CD4-positive, alpha-beta T cell treated with Interferon gamma for 1 hour (primary cell): ENCODE data around the gene NHS.

Experiments used
- DNase-seq: peaks from one replicate; pipeline ENCODE4 v3.0.0-alpha.2; 2020

NHS gene

DNA sequence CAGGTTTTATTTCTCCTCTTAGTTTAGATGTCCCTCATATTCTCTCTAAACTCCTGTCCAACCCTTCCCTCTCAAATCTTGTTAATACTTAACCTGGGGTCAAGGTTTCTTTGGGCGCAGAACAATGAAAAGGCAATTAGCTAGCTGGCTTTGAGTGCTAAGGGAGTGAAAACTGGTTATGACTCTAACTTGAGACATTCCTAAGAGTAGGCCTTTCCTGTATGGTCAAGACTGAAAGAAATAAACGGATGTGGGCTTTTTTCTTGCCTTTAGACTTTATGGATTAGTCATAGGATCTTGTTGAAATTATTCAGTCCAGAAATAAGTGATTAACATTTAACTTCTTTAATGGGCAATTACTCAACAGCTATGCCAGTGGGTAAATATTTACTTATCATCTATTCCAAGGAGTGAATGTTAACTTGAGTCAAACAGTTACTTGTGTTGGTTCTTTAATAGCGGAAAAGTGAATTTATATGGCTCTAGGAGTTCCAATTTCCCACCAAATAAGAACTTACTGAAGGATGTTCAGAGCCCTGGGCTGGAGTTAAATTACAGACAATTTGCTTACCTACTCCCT, 220.5 kb downstream of the NHS start:
- DNase-seq = no peak

DNA sequence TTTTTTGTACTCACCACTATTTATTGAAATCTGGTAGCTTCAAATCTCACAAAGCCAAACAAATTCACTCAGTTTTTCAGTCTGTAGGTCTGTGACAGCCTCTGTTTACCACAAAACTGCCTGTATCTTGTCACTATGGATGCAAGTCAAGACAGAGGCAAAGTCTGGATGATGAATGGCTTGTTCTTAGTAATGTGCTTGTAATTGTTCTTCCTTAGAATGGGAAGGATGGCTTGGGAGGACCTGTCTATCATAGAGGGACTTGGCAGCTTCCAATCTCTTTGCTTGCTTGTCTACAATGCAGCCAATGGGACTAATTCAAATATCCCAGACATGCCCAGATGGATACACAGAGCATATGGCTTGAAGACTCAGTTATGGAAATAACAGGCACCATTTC, 221.1 kb downstream of the NHS start:
- DNase-seq = no peak

DNA sequence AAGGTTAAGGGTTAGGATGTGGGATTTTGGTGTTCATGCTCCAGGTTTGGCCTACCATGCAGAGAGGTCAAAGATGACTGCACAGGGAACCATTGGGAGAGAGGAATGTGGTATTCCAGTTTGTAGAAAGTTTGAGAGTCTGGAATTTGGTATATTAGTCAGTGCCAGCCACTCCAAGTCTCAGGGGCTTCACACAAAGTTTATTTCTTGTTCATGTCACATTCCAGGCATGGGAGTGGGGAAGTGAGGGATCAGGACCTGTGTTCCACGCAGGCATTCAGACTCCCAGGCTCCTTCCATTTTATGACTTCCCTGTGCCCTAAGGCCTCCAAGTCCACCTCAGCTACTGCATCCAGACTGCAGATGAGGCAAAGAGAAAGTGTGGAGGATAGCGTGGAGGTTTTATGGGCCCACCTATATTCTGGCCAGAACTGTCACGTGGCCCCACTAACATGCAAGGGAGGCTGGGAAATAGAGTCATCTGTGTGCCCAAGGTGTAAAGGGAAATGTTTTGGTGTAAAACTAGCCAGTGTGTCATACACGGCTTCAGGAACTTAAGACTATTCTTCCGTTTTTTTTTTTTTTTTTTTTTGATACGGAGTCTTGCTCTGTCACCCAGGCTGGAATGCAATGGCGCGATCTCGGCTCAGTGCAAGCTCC, 221.7 kb downstream of the NHS start:
- DNase-seq = no peak

DNA sequence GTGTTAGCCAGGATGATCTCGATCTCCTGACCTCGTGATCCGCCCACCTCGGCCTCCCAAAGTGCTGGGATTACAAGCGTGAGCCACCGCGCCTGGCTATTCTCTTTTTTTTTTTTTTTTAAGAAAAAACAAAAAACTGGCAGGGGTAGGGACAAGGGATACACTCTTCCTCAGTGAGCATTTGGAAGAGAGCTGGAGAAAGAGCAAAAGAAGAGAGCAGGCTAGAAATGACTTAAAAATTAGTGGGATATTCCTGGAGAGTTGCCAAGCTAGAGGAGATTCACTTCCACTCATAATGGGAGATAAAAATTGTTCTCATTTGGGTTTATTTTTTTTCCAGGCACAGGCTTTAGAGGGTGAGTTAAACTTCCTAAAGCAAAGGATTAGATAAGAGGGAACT, 222.3 kb downstream of the NHS start:
- DNase-seq = no peak

DNA sequence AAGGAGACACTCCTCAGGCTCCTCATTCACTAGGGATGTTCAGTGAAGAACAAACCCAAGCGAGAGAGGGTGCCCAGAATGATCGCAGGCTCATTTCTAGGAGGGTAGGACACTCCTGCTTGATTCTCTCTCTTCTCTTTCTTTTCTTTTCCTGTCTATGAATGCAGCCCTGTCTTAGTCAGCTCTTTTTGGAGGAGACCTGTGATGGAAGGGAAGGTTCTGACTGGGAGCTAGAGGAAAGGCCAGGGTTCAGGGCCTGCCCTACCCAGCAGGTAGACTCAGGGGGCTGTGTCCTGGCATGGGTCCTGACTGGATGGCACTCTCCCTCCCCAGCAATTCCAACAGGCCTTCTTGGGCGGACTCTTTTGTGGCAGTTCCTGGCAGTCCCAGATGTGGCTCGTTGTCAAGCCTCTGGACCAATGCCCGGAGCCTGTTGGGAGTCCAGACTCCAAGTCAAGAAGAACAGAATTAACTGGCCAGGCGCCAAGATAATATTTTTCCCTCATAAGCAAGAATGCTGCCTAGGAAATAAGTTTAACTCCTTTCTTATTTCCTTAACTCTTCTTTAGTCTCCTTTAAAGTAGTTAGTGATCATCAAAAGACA, 222.9 kb downstream of the NHS start:
- DNase-seq = no peak

DNA sequence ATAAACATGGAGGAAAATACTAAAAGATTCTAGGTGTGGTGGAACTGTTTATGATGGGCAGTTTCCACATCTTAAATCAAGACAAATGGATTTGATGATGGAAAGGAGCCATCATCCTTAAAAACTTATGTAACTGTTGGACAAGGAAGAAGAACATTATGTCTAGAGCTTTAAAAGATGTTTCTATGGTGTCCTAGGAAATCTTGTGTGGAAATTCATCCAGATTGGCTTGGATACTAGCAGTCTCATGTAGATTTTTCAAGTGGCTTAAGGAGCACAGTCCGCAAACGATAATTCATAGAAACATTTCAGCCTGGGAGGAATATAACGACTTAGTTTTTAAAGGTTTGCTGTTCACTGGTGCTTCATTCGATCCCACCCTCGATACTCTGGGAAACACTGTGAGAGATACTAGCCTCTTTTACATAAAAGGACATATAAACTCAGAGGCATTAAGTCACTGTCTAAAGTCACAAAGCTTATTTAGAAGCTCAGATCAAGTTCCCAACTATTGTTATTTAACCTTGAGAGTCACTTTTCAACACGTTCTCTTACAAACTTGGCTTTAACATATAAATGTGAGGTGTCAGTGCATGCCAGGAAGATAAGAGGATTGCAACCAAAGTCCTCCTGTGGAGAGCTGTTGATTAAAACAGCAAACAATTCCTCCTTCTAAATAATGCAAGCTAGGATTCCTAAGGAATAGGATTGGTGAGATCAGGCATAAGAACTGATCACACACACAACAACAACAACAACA, 226.6 kb downstream of the NHS start:
- DNase-seq = no peak

DNA sequence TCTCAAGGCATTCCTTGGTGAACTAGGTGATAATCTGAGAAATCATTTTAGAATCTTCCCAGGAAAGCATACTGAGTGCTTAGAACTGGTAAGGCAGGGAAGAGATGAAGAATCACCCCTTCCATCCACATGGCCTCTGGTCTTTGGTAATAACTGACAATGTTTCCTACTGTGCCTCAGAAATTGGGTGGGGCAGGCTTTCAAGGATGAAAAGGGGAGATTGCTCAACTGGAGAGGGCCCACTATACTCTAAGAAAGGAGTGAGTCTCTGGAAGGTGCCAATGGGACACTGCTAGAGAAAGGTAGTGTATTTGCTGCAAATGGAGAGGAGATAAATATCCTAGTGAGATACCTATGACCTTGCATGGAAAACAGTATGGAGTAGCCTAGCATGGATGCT, 227.2 kb downstream of the NHS start:
- DNase-seq = no peak

DNA sequence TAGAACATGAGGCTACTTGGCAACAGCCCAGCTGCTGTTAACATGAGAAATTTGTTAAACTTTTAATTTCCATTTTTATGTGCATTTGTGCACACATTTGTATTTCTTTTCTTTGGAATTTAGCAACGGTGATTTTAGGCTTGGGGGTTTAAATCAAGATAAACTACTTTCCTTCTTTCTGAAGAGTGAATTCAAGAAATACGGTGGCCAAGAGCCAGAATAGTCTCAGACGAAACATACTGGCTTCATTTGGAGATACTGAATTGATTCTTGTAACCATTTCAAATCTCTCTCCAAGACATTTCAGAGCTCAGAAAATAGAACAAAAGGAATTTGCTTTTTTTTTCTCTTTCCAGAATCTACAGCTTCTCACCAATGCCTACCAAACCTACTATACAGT, 228.2 kb downstream of the NHS start:
- DNase-seq = no peak

DNA sequence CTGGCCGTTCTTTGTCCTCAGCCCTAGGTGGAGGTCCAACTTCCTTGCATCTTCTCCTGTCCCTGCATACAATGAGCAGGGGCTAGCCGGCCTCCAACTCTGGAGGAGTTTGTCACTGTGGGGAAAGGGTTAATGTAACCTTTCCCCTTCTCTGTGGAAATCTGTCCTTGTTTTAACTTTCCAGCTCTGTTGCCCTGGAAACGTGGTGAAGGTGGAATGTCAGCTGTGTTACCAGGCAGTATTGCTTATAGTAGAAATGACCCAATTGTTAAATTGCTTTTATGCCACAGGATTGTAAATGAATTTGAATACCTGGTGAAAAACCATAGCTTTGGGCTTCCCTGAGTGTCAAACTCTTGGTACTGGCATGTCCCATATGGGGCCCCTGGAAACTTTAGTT, 230.7 kb downstream of the NHS start:
- DNase-seq = no peak

DNA sequence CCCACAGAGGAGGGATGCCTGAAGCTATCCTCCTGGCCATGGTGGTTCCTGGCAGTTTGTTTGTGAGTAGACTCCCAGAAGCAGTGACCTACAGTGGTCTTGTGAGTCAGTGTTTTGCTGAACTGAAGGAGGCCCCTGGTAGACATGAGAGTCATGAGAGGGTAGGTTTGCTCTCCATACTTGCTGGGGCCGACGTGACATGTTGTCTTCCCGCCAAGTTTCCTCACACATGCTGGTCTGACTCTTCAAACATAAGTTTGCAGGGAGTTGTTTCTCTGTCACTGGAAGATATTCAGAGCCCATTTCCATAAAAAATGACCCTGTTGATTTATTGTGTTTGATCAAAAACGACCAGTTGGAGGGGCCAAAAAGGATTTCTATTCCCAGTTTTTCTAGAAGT, 231.2 kb downstream of the NHS start:
- DNase-seq = no peak

DNA sequence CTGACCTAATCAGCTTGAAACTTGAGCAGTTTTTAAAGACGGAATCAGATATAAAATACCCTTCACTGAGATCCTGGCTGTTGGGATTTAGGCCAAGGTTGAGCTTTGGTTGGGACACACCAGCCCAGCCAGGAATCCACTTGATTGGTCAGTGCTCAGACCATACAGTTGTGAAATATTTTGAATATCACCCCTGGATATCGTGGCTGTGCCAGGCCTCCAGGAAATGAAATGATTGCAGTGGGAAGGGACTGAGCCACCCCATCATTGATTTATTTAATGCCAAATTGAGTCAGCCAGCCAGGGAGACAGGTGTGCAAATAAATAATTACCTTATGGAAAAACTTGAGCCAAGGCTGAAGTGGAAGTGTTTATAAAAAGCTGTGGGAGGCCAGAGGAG, 233.9 kb downstream of the NHS start:
- DNase-seq = no peak

DNA sequence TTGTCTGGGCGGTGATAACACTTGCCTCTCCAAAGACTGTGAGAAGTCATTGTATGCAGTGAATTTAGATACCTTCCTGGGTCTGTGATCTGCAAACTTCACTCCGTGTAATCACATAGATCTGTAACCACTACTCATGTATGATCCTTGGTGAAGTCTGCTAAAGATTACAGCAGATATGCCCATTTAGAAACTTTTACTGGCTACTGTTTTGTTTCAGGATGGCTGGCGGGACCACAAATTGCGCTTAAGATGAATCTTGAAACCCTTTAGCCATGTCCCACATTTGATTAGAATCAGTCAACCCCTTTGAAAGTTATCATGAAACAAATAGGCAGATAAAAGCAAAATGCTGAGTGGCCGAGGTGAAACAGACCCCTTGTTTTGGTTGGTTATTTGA, 235.8 kb downstream of the NHS start:
- no peak for DNase-seq

DNA sequence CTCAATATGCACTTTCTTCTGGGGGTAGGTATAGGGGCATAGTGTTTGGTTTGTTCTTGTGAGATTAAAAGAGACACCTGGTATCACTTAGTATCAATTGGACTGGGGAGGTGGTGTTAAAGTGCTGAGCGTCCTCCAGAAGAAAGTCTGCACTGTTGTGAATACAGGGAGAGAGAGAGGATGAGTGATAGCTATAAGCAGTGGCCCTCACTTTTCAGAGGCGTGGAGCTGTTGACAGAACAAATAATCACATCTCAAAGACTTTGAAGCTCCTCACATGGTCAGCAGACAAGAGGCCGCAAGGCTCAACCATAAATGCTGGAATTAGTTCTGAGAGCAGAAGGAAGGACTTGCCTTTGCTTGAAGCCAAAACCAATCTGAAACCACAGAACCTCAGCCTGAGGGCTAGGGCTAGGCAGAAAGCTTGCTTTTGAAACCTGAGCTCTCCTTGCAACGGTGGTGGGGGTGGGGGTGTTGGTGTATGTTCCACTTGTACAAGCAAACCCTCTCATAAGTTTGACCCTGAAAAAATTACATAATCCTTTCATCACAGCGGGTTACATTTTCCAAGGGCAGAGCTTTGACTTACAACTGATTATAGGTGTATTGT, 239.1 kb downstream of the NHS start:
- no peak for DNase-seq

DNA sequence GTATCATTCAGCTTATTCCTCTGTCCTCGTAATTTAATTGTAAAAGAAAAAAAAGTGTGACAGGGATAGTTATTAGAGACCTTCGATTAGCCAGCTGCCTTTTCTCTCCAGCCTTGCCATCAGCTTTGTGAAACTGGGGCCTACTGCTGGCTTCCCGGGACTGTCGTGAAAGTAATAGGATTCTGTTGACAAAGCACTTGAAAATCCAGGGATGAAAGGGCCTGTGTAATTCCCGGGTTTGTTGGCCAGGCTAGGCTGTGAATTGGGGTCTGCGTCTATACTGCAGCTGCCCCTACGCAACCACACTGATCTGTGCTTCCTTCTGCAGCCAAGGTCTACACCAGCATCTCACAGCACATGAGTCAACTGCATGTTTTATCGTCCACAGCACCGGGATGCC, 241.9 kb downstream of the NHS start:
- DNase-seq = no peak

DNA sequence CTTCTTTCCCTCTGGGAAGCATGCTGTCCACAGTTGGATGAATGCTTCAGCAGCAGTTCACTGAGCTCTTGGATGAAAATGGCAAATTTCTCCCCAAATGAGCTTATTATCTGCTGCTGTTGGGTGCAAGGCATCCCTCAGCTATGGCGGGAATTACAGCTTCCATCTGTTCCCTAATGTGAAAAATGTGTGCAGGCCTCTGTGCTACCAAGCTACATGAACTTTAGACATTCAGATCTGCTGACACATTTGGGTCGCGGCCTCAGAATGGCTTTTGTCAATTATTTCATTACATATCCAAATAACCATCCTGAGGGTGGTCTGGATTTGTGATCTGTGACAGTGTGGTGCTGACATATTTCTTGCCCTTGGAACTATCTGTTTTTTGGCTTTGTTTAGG, 242.8 kb downstream of the NHS start:
- DNase-seq = no peak

DNA sequence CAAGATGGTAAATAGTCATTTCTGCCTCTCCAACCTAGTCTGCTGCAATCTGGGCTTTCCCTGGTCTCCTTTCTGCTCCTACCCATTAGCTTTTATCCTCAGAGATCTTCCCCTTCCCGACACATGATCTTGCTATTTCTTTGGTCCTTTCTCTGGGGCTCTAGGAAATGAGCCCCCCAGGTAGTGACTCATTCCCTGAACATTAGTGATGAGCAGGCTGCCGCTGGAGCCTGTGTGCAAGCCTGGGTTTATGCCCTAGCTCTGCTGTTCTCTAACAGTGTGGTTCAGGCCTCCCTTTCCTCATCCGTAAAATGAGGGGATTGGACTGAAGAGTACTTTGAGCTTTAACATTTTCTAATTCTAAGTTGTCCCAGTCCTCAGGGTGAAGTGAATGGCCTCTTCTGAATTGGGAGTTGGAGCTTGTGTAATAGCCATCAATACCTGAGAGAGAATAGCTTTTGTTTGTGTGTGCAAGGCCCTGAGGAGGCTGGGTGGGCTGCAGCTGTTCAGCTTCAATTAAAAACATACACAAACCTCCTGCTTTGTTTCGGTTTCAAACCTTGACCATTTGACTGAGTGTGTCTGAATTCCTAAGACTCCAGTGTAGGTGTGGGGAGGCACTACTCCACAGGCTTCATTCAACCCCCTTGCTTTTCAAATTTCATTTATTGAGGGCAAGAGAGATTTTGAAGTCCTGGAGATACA, 246.7 kb downstream of the NHS start:
- DNase-seq = no peak

DNA sequence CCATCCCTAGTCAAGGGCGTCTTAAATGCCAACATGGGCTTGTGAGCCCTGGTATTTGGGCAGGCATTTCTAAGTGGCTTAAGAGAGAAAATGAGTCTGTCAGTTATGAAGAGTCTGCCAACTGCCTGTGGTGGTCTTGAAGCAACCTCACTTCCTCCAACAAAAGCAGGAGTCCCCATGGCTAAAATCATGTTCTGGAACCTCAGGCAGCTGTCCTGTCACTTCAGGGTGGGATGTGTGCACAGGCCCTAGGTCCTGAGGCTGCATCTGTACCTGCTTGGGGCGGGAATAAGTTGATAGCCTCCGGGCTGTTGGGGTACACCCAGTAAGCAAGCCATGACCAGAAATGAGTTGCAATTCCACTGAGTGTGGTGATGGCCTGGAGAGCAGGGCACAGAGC, 247.3 kb downstream of the NHS start:
- DNase-seq = no peak

DNA sequence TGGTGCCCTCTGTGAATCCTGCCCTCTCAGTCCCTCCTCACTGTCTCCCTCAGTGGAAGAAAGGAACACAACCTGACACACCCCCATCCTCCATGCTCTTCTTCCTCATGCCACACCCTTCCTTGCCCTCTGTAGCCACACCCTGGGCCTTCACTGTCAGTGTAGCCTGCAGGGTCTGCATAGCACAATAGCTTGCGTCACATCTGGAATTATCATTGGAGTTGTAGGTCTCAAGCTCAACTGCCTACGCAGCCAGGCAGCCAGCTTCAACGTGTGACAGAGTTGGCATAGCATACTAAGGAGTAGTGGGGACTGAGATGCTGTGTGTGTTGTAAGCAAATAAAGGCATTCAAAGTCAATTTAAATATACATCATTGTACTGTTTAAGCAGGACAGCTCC, 248.8 kb downstream of the NHS start:
- no peak for DNase-seq

DNA sequence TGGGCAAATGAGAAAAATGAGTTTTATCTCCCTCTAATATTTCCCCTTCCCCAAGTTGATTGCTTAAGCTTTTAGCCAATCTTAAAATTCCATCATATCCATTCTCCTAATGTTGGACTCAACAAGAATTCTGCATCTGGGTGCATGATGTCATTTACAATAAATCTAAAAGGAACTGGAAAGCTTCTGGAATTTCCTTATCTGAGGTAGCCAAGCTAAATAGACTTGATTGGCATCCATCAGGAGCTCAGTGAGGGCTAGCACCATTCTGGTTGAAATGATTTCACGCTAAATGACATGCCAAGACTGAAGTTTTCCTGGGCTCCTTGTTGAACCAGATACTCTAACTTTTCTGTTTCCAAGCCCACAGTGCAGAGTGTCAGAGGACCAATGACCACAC, 252.0 kb downstream of the NHS start:
- no peak for DNase-seq

DNA sequence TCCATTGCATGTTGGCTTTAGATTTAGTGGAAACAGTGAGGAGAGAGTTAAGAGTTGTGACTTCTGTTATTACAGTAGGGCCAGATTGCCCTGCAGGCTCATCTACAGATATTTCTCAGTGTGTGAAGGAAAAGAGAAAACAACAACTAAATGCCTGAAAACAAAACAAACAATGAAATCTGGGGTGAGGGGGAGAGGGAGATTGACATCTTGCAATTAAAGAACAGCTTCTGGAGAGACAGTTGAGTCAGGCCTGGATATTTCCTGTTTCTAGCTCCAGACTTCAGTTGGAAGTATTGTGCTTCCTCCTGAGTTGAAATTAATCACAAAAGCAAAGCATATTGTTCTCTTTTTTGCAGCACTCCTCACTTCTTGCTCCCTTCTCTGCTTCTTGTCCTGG, 254.0 kb downstream of the NHS start:
- DNase-seq = no peak

DNA sequence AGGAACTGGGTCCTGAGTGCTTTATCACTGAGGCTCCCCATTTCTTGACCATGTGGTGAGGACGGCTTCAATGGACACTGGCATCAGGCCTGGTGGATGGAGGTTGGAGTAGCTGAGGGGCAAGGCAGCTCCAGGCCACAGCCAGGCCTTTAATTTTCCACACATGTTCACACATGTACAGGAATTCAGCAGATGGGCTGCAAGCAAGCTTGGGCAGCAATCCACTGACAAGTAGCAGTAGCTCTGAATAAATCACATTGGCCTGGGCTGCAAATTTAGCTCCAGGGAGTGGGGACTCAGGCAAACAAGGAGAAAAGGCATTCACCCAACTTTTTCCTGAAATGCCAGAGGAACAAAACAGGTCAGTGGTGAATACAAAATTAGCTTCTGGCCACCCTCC, 254.5 kb downstream of the NHS start:
- DNase-seq = no peak

DNA sequence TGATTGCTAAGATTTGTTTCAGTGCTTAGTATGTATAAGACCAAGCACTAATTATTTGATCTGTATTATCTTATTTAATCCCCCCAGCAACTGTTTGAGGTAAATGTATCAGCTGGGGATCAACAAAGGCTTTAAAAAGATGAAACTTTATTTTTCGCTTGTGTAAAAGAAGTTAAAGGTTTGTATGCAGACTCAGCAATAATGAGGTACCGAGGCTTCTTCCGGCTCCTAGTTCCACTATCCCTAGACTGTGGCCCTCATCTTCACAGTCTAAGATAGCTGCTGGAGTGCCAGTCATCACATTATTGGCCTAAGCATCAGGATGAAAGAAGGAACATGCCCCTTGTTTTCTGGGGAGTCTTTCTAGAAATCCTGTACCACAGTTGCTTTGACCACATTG, 256.6 kb downstream of the NHS start:
- DNase-seq = no peak

DNA sequence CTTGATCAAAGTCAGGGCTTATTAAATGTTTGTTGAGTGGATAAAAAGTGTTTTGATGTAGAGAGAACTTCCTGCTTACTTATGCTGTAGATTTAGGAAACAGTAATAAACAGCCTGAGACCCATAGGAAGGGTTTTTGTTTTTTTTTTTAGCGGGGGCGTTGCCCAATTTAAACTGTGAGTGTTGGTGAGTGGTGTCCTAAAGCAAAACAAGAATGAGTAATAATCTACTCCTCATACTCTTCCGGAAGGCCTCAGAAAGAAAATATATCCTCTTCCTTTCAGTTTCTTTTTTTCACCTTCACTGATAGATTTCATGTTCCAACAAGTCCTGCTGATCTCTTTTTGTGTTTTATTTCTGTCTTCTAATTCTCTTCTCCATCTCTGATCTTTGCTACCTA, 257.9 kb downstream of the NHS start:
- no peak for DNase-seq
